Calu3 (cell line): ENCODE measurements around the gene BRIP1. TPM values are rescaled to one million over a fixed set of nuclear protein-coding genes. Genes with fewer than 3 reads are reported as not detected.

ENCODE experiments used
- BruUV-seq: library from RNA; stranded (reverse); fragments of 400-500 nt; replicated peaks from 2 replicates; lab custom pipeline; 2021; lab: Mats Ljungman, UMichigan
- CTCF ChIA-PET: fragments of 300-600 bp; sonication (Branson Sonifier 250); formaldehyde crosslinking; loops from one replicate; lab custom pipeline; 2022; ENCODE audit warnings: antibody characterized with exemption; lab: Charles Lee
- DNase-seq: peaks from one replicate; pipeline ENCODE4 v3.0.0; 2022
- H3K27ac Mint-ChIP-seq: one replicate; pipeline ENCODE4 v1.8.0; 2022; ENCODE audit warnings: mixed read lengths; ENCODE audit not compliant: unreplicated experiment
- H3K27me3 Mint-ChIP-seq: one replicate; pipeline ENCODE4 v1.8.0; 2022; ENCODE audit warnings: mixed read lengths; ENCODE audit not compliant: unreplicated experiment
- H3K36me3 Mint-ChIP-seq: one replicate; pipeline ENCODE4 v1.8.0; 2022; ENCODE audit warnings: mild to moderate bottlenecking, moderate library complexity, mixed read lengths; ENCODE audit not compliant: insufficient read depth, unreplicated experiment
- H3K4me1 Mint-ChIP-seq: one replicate; pipeline ENCODE4 v1.8.0; 2022; ENCODE audit warnings: mild to moderate bottlenecking, low read depth, mixed read lengths; ENCODE audit not compliant: unreplicated experiment
- H3K4me3 Mint-ChIP-seq: one replicate; pipeline ENCODE4 v1.8.0; 2022; ENCODE audit warnings: mild to moderate bottlenecking, low read depth, moderate library complexity, mixed read lengths; ENCODE audit not compliant: unreplicated experiment
- H3K9me3 Mint-ChIP-seq: one replicate; pipeline ENCODE4 v1.8.0; 2022; ENCODE audit warnings: low read depth, mixed read lengths; ENCODE audit not compliant: unreplicated experiment
- CTCF ChIP-seq: fragments of 200-600 bp; IDR thresholded peaks from one replicate; pipeline ENCODE4 v1.8.0; 2022; ENCODE audit warnings: antibody characterized with exemption; ENCODE audit not compliant: unreplicated experiment
- intact Hi-C: fragments of 100-400 bp; cut with micrococcal nuclease; formaldehyde crosslinking; loops from one replicate; pipeline ENCODE4 v1.10.0; 2022; ENCODE audit not compliant: unreplicated experiment
- total RNA-seq: library from RNA; stranded (reverse); gene quantifications from 2 replicates; pipeline ENCODE4 v1.2.3, GENCODE V29; 2022

The BRIP1 gene
- total RNA-seq, 1 experiment from 2014 or later: 12.3 TPM

DNA sequence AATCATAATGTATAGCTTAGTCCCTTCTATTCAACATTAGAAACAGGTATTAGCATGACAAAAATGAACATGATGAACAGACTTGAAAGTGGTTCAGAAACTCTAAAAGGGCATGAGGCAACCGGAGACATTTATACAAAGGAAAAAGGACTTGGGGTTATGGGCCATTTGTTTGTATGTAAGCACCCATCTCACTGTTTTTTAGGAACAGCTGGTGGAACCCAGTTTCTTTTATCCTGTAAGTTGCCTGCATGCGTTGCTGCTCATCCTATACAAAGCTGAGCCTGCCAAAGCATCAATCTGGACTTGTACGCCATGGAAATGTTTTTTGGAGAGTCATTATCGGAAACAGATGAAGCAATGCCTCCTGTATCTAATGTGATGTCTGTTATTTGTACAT, 200.0 kb downstream of the BRIP1 start:
- no peak overlapping the region for H3K27ac Mint-ChIP-seq

DNA sequence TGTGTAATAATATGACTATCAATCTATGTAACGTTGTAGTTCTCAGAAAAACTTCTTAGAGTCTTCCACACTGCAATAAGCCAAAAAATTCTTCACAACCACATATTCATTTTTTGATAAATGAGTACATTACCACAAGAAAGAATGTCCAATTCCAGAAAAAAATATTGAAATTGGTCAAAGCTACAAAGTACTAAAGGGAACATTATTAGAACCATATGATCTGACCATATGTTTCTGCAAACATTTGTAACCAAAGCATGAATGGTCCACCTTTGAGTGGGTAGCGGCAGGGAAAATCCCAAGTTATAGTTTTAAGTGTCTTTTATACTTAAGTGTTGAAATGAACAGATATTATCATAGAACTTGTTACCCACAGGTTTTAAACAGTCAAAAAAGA, 200.6 kb downstream of the BRIP1 start:
- Mint-ChIP-seq H3K27ac (no peak overlapping the region), H3K4me1 (no peaks in the 10 kb centered on the region), H3K36me3 (no peaks in the 10 kb centered on the region), H3K4me3 (no peak overlapping the region), H3K9me3 (no peaks in the 10 kb centered on the region), H3K27me3 (no peaks in the 10 kb centered on the region)
- TF ChIP-seq CTCF: no peak
- no peak for DNase-seq
- intact Hi-C loops: no loop called here
- CTCF ChIA-PET: no interaction called here
- BruUV-seq: no TSS peak

More for the DNA sequence above, 200.0 kb downstream of the BRIP1 start:
- BruUV-seq: no TSS peak
- Mint-ChIP-seq H3K4me1 (no peaks in the 10 kb centered on the region), H3K27me3 (no peaks in the 10 kb centered on the region), H3K9me3 (no peaks in the 10 kb centered on the region), H3K4me3 (no peak overlapping the region), H3K36me3 (no peaks in the 10 kb centered on the region)
- no peak for DNase-seq
- CTCF ChIA-PET: no interaction called here
- intact Hi-C loops: no loop called here
- no peak for TF ChIP-seq CTCF

GRCh38 chr17:61662186-61662585, 201.1 kb downstream of the BRIP1 start:
- Mint-ChIP-seq H3K27ac (no peak overlapping the region), H3K36me3 (no peaks in the 10 kb centered on the region), H3K9me3 (no peaks in the 10 kb centered on the region), H3K4me3 (no peak overlapping the region), H3K4me1 (no peaks in the 10 kb centered on the region), H3K27me3 (no peaks in the 10 kb centered on the region)
- BruUV-seq: no TSS peak
- no peak for DNase-seq
- CTCF ChIA-PET: no interaction called here
- intact Hi-C loops: no loop called here
- TF ChIP-seq CTCF: no peak

GRCh38 chr17:61660746-61661485, 202.4 kb downstream of the BRIP1 start:
- H3K27me3 Mint-ChIP-seq: no peaks in the 10 kb centered on the region
- no peak for TF ChIP-seq CTCF
- no peaks in the 10 kb centered on the region for H3K36me3 Mint-ChIP-seq
- H3K4me3 Mint-ChIP-seq: no peak overlapping the region
- intact Hi-C loops: no loop called here
- CTCF ChIA-PET: no interaction called here
- no peak for DNase-seq
- no TSS peak for BruUV-seq
- H3K27ac Mint-ChIP-seq: no peak overlapping the region
- no peaks in the 10 kb centered on the region for H3K9me3 Mint-ChIP-seq
- H3K4me1 Mint-ChIP-seq: no peaks in the 10 kb centered on the region
